Panc1 (cell line): ENCODE data around the gene CFAP45. TPM values are rescaled to one million over a fixed set of nuclear protein-coding genes. Genes with fewer than 3 reads are reported as not detected.

ENCODE experiments used
- ATAC-seq: fragments of 200-7000 bp; cut with Tn5 transposase; 2 replicates; pipeline ENCODE4 v1.9.1; 2020; ENCODE audit warnings: mild to moderate bottlenecking, moderate library complexity
- BruUV-seq: library from RNA; stranded (reverse); fragments of 400-500 nt; replicated peaks from 2 replicates; lab custom pipeline; 2021; lab: Mats Ljungman, UMichigan
- CTCF ChIA-PET: fragments of 300-600 bp; sonication (Branson Sonifier 250); formaldehyde crosslinking; loops from one replicate; lab custom pipeline; 2022; ENCODE audit warnings: antibody characterized with exemption; lab: Charles Lee
- POLR2A ChIA-PET: fragments of 300-600 bp; sonication (Branson Sonifier 250); formaldehyde crosslinking; loops from one replicate; lab custom pipeline; 2022; ENCODE audit warnings: antibody characterized with exemption; lab: Charles Lee
- DNase-seq: peaks from one replicate; pipeline ENCODE4 v3.0.0-alpha.2; 2010; ENCODE audit warnings: low read depth, low spot score
- H3K27ac ChIP-seq: 2 replicates; pipeline ENCODE4 v1.5.1; 2011; ENCODE audit warnings: mild to moderate bottlenecking, low read length, inconsistent platforms
- H3K27me3 ChIP-seq: fragments of 200-500 bp; sonication (Bioruptor generic); 2 replicates; pipeline ENCODE4 v1.6.0; 2014; ENCODE audit warnings: low read length, inconsistent platforms; ENCODE audit not compliant: control insufficient read depth, insufficient read depth
- H3K36me3 ChIP-seq: fragments of 200-500 bp; sonication (Bioruptor generic); 2 replicates; pipeline ENCODE4 v1.5.1; 2014; ENCODE audit warnings: inconsistent platforms, mild to moderate bottlenecking, low read length, moderate library complexity; ENCODE audit not compliant: control insufficient read depth, insufficient read depth
- H3K4me1 ChIP-seq: 2 replicates; pipeline ENCODE4 v1.5.1; 2011; ENCODE audit warnings: inconsistent platforms, mild to moderate bottlenecking, low read length, moderate library complexity; ENCODE audit not compliant: control insufficient read depth, insufficient read depth
- H3K4me3 ChIP-seq, 2 experiments: 2 replicates each; pipeline ENCODE4 v1.5.1; 2011 to 2012; ENCODE audit warnings: low read depth in 2 of 2, low read length in 2 of 2, mild to moderate bottlenecking in 2 of 2, inconsistent platforms in 1 of 2, moderate library complexity in 1 of 2
- H3K9me3 ChIP-seq: fragments of 200-500 bp; sonication (Bioruptor generic); 2 replicates; pipeline ENCODE4 v1.5.1; 2014; ENCODE audit warnings: low read depth, mild to moderate bottlenecking, inconsistent platforms, low read length, moderate library complexity; ENCODE audit not compliant: control insufficient read depth, insufficient read depth
- CTCF ChIP-seq: fragments of 450-650 bp; IDR thresholded peaks from 2 replicates; pipeline ENCODE4 v1.5.1; 2017; ENCODE audit warnings: mild to moderate bottlenecking
- POLR2AphosphoS5 ChIP-seq: IDR thresholded peaks from 2 replicates; pipeline ENCODE4 v1.6.1; 2012; ENCODE audit warnings: mild to moderate bottlenecking, low read depth, low read length, moderate library complexity
- REST ChIP-seq, 2 experiments: IDR thresholded peaks; 2 replicates each; pipeline ENCODE4 v1.6.1; 2011 to 2012; ENCODE audit warnings: low read depth in 2 of 2, control low read depth in 1 of 2, low read length in 1 of 2, mild to moderate bottlenecking in 1 of 2, moderate library complexity in 1 of 2; ENCODE audit not compliant: insufficient read depth in 1 of 2
- SIN3A ChIP-seq: IDR thresholded peaks from 2 replicates; pipeline ENCODE4 v1.6.1; 2012; ENCODE audit warnings: low read depth, mild to moderate bottlenecking, low read length, moderate library complexity, borderline replicate concordance; ENCODE audit not compliant: insufficient read depth
- TCF7L2 ChIP-seq: IDR thresholded peaks from 2 replicates; pipeline ENCODE4 v1.6.1; 2011; ENCODE audit warnings: mild to moderate bottlenecking, low read depth, low read length, inconsistent platforms
- in situ Hi-C: cut with HindIII; loops from 2 replicates; pipeline ENCODE4 v1.10.0; 2016; ENCODE audit warnings: low sequenced_read_pairs, low pct_unique_long_range_greater_than_20kb
- intact Hi-C: fragments of 100-400 bp; cut with micrococcal nuclease; formaldehyde crosslinking; loops from one replicate; pipeline ENCODE4 v1.10.0; 2022; ENCODE audit not compliant: unreplicated experiment
- total RNA-seq: library from RNA; stranded (reverse); gene quantifications from one replicate; pipeline ENCODE4 v1.2.1, GENCODE V29; 2021; ENCODE audit not compliant: unreplicated experiment

CFAP45 gene
- total RNA-seq, 1 experiment from 2014 or later: 1.6 TPM

GRCh38 chr1:159880430-159880829 lies 19.5 kb downstream of the CFAP45 start:
- POLR2A ChIA-PET: no interaction called here
- BruUV-seq: no TSS peak
- intact Hi-C loops: no loop called here
- Histone ChIP-seq H3K27me3 (no peaks in the 10 kb centered on the region), H3K27ac (no peak overlapping the region), H3K4me3 (no peak overlapping the region), H3K9me3 (no peaks in the 10 kb centered on the region), H3K4me1 (no peaks in the 10 kb centered on the region), H3K36me3 (no peaks in the 10 kb centered on the region)
- DNase-seq (no peak), ATAC-seq (no peak)
- in situ Hi-C loops: no loop called here
- no peak for TF ChIP-seq SIN3A
- no peak for TF ChIP-seq CTCF
- no peak for TF ChIP-seq REST (IDR thresholded peaks at IDR 0.05; ENCODE audit: insufficient read depth in 1 of 2, low read depth in 2 of 2, low read length in 1 of 2)
- no peak for TF ChIP-seq TCF7L2
- TF ChIP-seq POLR2AphosphoS5: no peak
- CTCF ChIA-PET: no interaction called here

GRCh38 chr1:159879977-159880376 lies 20.0 kb downstream of the CFAP45 start:
- Histone ChIP-seq H3K9me3 (no peaks in the 10 kb centered on the region), H3K4me3 (no peak overlapping the region), H3K36me3 (no peaks in the 10 kb centered on the region), H3K27me3 (no peaks in the 10 kb centered on the region), H3K4me1 (no peaks in the 10 kb centered on the region), H3K27ac (no peak overlapping the region)
- DNase-seq (no peak), ATAC-seq (no peak)
- in situ Hi-C loops (no loop called here), intact Hi-C loops (no loop called here)
- ChIA-PET POLR2A (no interaction called here), CTCF (no interaction called here)
- TF ChIP-seq REST (IDR thresholded peaks at IDR 0.05; ENCODE audit: insufficient read depth in 1 of 2, low read depth in 2 of 2, low read length in 1 of 2): no peak
- no peak for TF ChIP-seq POLR2AphosphoS5
- TF ChIP-seq TCF7L2: no peak
- no peak for TF ChIP-seq SIN3A
- TF ChIP-seq CTCF: no peak
- no TSS peak for BruUV-seq
